Lower leg skin (tissue), 3 donors: Measurements from ENCODE around the gene LRRC51.

Source experiments
- CTCF ChIP-seq, 3 donors: fragments of 450-650 bp; IDR thresholded peaks; one replicate each; pipeline ENCODE4 v1.5.1; 2016; ENCODE audit warnings: antibody characterized with exemption in 3 of 3, mild to moderate bottlenecking in 3 of 3, moderate library complexity in 2 of 3
- POLR2A ChIP-seq, 2 donors: fragments of 450-650 bp; IDR thresholded peaks; one replicate each; pipeline ENCODE4 v1.6.1; 2016 to 2017; ENCODE audit warnings: antibody characterized with exemption in 2 of 2, mild to moderate bottlenecking in 1 of 2, moderate library complexity in 1 of 2

GRCh38 chr11:72084965-72085364 lies 4.3 kb downstream of the LRRC51 start:
- TF ChIP-seq POLR2A (IDR thresholded peaks at IDR 0.05) (no peak), CTCF (IDR thresholded peaks at IDR 0.05) (no peak)
